HG03565 (cell line): ENCODE results near the gene LGR5.

Experiments
- ATAC-seq: cut with Tn5 transposase; IDR thresholded peaks from one replicate; pipeline ENCODE4 v1.9.1; 2021; ENCODE audit warnings: mild to moderate bottlenecking, moderate library complexity; ENCODE audit not compliant: unreplicated experiment

The LGR5 gene

DNA sequence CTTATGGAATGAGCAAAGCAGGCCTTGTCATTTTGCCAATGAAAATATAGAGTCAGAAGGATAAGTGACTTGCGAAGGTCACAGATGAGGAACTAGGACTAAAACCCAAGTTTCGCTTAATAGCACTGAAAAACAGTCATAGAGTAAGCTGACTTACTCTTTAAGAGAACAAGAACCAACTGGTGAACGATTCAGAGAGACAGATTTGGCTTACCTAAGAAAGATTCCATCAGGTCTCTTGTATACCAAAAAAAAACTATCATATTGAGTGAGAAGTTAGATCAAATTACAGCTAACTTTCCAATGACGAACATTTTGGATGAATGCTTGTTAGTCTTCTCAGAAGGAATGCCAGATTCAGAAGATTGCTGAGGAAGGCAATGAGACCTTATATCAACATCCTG is 149.9 kb downstream of the LGR5 start:
- no peak for ATAC-seq

DNA sequence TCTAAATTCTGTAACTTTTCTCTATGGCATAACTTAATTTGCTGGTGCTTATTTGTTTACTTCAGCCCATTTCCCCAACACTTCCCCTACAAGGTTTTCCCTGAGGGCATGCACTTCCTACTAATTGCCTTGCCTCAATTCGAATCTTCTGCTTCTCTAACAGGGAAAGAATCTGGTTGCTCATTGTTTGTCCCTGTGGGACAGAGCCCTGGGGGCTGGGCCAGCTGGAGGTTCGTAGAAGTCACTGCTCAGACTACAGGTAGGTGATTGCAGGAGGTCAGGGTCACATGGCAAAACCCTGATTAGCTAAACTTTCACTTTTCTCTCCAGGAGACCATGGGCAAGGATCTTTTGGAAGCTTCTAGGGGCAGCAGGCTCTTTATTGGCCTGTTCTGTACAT is 152.0 kb downstream of the LGR5 start:
- ATAC-seq: no peak

DNA sequence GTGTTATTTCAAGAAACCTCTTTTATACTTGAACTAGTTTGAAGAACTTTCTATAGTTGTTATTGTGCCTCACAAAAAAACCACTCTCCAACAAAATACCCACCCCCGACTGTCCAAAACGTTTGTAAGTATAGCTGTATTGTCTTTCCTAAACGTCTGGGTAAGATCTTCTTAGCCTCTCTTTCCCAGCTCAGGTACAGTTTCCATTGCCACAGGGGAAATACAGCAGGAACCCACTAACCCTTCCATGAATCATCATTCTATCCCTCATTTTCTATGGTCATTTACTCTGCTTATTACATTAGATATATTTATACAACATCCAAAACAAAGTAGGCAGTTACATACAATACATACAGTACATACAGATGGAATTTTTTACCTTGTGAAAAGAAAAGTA is 153.2 kb downstream of the LGR5 start:
- ATAC-seq: no peak

DNA sequence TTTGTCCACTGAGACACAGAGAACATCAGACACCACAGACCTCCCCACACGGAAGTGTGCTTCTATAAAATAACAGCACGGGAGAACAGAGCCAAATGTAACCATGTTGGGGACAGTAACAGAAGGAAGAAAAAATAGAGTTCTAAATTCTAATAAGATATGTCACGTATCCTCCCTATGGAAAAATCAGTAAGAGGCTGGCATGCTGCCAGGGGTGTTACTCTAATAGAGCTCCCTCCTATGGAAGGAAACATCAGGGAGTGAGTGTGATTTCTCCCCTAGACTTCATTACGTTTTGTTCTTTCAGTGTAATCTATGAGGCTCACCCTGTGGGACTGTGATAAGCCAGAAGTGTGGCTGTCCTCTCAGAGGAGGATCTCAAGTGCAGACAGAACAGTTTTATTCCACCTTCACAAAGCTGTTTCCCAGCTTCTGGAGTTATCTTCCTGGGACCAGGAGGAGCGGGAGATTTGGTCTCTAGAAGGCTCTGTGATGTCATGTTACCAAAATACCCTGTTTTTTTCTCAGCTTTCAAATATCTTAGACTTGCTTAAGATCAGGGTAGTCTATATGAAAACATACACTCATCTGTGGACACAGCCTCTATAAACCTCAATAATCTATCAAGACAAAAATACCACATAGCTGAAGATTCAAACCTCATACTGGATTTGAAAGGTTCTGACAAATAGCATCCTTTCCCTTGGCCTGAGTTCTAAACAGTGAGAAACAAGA is 154.8 kb downstream of the LGR5 start:
- no peak for ATAC-seq

DNA sequence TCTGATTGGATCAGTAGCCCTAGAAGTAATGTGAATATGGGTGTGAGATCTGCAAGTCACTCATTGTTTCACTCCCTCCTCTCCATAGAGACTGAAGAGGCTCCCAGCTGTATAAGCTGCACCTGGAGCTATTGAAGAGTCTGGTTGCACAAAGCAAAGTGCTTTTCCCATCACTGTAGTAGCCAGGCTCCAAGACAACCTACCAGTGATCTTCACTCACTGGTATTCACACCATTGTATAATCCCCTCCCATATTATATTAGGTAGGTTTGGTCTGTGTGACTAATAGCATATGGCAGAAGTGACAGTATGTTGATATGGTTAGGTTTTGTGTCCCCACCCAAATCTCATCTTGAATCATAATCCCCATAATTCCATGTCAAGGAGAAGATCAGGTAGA is 159.6 kb downstream of the LGR5 start:
- no peak for ATAC-seq

DNA sequence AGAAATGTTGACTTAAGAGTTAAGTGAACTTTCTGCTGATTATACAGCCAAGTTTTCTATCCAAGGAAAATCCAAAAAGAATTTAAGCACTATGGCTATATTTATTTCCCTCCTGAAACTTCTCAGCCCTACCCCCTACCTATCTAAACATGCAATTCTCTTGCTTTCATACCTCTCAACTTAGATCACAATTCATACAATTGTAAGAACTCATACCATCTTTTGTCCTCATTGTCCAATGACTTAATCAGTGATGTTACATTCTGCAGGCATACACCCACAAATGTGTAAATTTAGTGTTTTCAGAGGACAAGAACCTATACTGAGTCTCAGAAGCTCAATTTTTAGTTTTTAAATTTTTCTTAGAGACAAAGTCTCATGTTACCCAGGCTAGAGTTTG is 161.9 kb downstream of the LGR5 start:
- no peak for ATAC-seq

DNA sequence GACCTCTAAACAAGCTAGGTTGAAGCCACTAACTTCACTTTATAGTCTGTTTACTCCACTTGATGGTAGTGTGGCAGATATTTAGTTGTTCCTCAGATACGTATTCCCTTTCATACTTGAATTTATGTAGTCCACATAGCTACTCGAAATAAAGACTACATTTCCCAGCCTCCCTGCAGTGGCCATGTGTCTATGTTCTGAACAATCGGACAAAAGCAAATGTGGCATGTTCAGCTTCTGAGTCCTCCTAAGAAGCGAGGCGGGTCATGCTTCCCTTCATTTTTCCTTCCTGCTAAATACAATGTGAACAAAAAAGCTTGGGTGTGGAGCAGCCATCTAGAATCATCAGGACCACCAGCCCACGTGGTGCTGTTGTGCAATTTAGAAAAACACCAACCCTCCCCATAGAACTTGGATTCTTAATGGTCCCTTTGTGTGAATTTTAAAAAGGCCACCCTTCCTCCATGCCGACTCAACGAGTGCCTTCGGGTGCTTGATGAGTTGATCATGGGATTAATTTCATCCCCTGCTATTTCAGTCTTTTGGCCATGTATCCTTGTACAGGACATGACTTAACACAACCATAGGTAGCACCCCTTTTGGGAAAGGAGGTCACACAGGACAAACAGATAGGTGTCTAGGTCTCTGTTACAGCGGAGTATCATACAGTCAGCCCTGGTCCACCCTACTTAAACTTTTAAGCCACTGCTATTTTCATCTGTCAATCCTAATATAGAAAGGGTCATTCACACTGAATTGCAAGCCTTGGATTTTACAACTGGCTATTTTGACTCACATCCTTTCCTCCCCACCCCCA is 163.4 kb downstream of the LGR5 start:
- ATAC-seq: no peak

DNA sequence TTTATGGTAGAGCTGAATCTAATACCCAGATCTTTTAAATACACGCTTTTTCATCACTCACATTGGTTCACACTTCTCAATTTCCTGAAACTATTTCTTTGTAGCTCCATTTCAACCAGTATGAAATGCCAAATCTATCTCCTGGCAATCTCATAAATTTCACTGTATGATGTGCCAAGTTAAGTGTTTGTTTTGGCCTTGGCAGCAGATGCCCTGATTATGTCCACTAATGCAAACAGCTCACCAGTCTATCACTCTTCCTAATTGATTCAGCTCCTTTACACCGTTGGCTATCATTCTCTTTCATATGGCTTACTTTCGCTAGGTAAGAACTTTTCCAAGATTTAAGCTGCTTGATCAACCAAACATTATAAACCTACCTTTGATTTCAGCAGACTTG is 165.4 kb downstream of the LGR5 start:
- no peak for ATAC-seq

DNA sequence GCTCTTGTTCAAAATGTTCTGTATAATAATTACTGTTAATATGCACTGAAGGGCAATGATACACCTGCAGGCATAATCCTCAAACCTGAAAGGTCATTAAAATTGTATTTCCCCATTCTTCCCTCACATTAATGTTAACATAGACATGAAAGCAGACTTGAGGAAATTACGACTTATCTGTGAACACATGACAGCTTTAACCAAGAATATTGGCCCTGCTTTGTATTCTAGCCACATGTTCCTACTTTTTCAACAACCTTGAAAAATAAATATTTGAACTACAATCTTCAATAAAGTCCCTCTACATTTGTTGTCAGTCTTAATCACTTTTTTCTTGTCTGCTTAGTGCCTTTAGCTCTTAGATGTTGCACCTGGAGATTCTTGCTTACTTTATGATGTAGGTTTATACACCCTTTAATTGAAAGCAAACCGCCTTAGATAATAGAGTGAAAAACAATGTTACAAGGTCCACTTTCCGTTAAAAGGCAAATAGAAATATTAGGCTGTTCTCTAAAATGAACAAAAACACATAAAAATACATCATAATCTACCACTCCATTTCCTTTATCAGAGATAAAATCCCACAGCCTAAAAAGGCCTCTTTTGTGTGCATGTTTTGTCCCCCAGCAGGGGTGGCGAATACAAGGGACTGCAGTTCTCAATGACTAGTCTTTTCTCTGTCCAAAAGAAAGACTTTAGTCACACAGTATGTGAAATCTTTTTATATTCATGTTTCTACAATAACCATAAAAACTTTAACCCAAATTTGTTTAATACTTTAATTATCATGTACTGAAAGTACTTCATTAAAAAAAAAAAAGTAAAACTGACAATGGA is 168.1 kb downstream of the LGR5 start:
- no peak for ATAC-seq

DNA sequence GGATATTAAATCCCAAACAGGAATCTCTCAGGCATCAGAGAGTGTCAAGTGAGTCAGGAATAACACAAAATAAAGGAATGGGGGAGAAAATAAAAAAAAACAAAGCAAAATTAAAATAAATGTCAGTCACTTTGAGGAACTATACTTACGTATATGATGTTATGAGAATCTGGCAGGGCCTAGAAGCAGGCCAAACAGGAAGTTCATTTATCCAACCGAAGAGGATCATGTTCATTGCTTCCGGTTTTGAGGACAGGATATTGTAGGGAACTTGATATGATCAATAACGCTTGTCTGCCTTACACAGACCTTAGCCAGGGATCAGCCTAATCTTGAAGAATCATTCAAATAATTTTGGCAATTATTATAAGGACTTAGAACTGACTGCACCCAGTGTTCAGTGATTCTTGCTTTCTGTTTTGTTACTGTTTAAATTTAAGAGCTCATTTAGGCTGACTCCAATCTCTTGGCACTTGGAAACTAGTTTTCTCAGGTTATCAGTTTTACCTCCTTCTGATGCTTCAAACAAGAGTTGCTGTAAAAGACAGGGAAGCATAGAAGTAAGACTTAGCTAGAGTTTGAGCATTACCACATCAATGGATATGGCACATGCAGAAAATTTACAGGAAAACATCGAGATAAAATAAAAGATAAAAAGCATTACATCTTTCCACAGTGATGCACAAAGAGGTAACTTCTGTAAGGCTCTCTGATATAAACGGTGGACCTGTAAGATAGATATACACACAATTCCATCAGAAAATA is 170.6 kb downstream of the LGR5 start:
- ATAC-seq: no peak

DNA sequence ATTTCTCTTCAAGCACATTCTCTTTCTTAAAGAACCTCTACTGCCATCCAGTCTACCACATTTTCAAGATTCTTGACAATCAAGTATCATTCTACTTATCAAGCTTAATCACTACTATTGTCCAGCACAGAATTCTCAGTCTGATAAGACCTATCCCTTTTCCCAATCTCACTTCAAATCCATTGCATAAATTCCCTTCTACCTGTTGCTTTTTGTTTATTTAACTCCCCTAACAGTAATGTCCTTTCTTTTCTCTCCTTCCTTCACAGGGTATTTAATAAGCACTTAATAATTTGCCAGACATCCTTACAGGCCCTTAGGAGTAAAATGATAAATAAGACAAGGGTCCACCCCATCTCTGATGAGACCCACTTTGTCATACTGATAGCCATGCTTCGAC is 182.3 kb downstream of the LGR5 start:
- no peak for ATAC-seq

DNA sequence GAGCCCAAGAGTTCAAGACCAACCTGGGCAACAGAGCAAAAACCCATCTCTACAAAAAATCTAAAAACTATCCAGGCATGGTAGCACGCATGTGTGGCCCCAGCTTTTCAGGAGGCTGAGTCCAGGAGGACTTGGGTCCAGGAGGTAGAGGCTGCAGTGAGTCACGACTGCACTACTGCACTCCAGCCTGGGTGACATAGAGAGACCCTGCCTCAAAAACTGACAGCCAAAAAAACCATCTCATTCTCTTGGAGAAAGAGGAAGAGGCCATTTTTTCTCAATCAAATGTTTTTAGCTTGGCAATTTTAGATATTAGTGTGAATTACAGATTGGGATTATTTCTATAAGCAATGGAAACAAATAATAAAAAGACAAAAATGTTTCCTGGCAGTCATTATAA is 185.9 kb downstream of the LGR5 start:
- ATAC-seq: no peak

DNA sequence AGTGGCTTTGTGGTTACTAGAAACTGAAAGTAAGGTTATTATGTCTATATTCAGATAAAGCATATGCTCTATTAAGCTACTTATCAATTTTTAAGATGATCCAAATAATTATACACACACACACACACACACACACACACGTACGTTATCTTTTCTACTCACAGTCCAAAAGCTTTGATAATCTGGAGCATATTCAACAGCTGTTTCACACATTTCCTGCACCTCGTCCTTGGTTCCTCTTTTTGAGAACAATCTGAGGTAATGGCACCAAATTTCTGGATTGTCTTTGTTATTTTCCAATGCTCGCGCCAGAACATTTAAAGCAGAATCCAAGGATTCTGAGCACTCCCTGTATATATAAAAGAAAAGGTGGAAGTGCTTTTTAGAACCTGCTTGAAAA is 186.5 kb downstream of the LGR5 start:
- ATAC-seq: no peak

DNA sequence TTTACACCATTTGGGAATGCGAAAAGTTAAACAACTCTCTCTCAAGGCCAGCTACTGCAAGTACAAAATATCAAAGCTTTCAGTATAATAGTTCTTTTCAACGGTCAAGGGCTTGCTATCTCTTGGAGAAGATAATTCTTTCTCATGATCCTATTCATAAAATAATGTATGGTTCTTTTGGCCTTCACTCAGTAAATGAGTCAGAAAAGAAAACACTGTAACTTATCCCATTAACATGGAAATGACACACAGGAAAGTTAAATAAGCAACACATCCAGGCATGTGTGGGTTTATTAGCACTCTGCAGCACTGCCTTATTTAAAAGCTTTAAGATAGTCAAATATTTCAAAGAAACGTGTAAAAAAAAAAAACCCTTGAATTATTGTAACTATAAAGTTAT is 187.2 kb downstream of the LGR5 start:
- ATAC-seq: no peak

DNA sequence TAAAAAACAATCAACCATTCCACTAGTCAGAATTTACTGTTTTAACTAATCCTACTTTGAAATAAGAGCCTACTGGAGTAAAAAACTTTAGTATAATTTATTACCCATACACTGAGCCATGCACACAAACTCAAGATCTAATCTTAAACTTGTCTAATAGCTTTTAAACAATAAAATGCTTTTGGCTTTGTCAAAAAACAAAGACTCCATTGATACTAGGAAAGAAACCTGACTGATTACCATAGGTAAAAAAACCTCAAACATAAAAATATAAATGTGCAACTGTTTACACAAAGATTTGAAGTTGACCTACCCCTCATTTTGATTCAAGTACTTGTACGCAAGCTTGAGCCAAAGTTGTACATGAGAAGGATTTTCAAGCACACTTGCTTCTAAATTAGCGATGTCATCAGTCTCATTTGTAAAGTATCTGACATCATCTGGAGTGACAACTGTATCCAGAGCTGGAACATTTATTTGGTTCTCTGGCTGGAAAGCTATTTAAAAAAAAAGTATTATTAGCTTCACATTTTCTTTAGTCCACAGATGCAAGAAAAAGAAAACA is 187.9 kb downstream of the LGR5 start:
- ATAC-seq: no peak
